Neural cell (in vitro differentiated cells): ENCODE data around the gene PPFIA3. TPM values are rescaled to one million over a fixed set of nuclear protein-coding genes. Genes with fewer than 3 reads are reported as not detected.
"Not testable (repeated sequence)": the region's sequence is repeated elsewhere in the genome, so short reads cannot be mapped to it uniquely, and the experiment has no call there.

Experiments used
- H2AFZ ChIP-seq: fragments of 200-600, 300-800 bp; sonication (generic), shearing (Covaris generic); 2 replicates; pipeline ENCODE4 v1.6.0; 2014; ENCODE audit warnings: low read depth, mild to moderate bottlenecking, antibody characterized with exemption, low read length, moderate library complexity
- H3F3A ChIP-seq: fragments of 200-600 bp; shearing (Covaris generic); 2 replicates; pipeline ENCODE4 v1.6.1; 2016; ENCODE audit warnings: mild to moderate bottlenecking, moderate library complexity, mixed read lengths, antibody characterized with exemption, low read length; ENCODE audit not compliant: insufficient read depth, poor library complexity, severe bottlenecking
- H3K27ac ChIP-seq: fragments of 200-600, 300-800 bp; sonication (generic), shearing (Covaris generic); 2 replicates; pipeline ENCODE4 v1.5.1; 2014; ENCODE audit warnings: mild to moderate bottlenecking, low read length, moderate library complexity
- H3K27me3 ChIP-seq: fragments of 300-800, 200-600 bp; sonication (generic), shearing (Covaris generic); 2 replicates; pipeline ENCODE4 v1.6.0; 2014; ENCODE audit warnings: mild to moderate bottlenecking, low read depth, low read length, moderate library complexity; ENCODE audit not compliant: insufficient read depth
- H3K36me3 ChIP-seq: fragments of 300-800, 200-600 bp; sonication (generic), shearing (Covaris generic); 2 replicates; pipeline ENCODE4 v1.5.1; 2014; ENCODE audit warnings: mild to moderate bottlenecking, antibody characterized with exemption, low read length, moderate library complexity; ENCODE audit not compliant: insufficient read depth
- H3K4me2 ChIP-seq: fragments of 300-800, 200-600 bp; sonication (generic), shearing (Covaris generic); 2 replicates; pipeline ENCODE4 v1.6.0; 2014; ENCODE audit warnings: mild to moderate bottlenecking, low read length
- H3K4me3 ChIP-seq: fragments of 300-800, 200-600 bp; sonication (generic), shearing (Covaris generic); 2 replicates; pipeline ENCODE4 v1.5.1; 2014; ENCODE audit warnings: mild to moderate bottlenecking, low read length, moderate library complexity
- H3K79me2 ChIP-seq: fragments of 200-600 bp; shearing (Covaris generic); replicated peaks from 2 replicates; pipeline ENCODE4 v1.6.0; 2014; ENCODE audit warnings: mild to moderate bottlenecking, low read length, moderate library complexity; ENCODE audit not compliant: insufficient read depth
- H3K9ac ChIP-seq: fragments of 300-800, 200-600 bp; sonication (generic), shearing (Covaris generic); 2 replicates; pipeline ENCODE4 v1.6.1; 2016; ENCODE audit warnings: mild to moderate bottlenecking, low read length, mixed read lengths
- H3K9me2 ChIP-seq: fragments of 200-600 bp; shearing (Covaris generic); 2 replicates; pipeline ENCODE4 v1.6.1; 2016; ENCODE audit warnings: mild to moderate bottlenecking, low read length, mixed read lengths; ENCODE audit not compliant: insufficient read depth
- H3K9me3 ChIP-seq: fragments of 200-600, 300-800 bp; sonication (generic), shearing (Covaris generic); 2 replicates; pipeline ENCODE4 v1.6.1; 2016; ENCODE audit warnings: mild to moderate bottlenecking, mixed run types, low read length, moderate library complexity, mixed read lengths
- H4K20me1 ChIP-seq: fragments of 200-600 bp; shearing (Covaris generic); 2 replicates; pipeline ENCODE4 v1.6.1; 2016; ENCODE audit warnings: mild to moderate bottlenecking, mixed run types; ENCODE audit not compliant: insufficient read depth
- EP300 ChIP-seq: fragments of 450-650 bp; conservative IDR thresholded peaks from 2 replicates; pipeline ENCODE4 v1.6.1; 2014; ENCODE audit warnings: antibody characterized with exemption, mild to moderate bottlenecking, moderate library complexity; ENCODE audit not compliant: poor library complexity, severe bottlenecking
- EZH2 ChIP-seq: fragments of 200-600, 300-800 bp; shearing (Covaris generic), sonication (generic); IDR thresholded peaks from 2 replicates; pipeline ENCODE4 v1.6.1; 2014; ENCODE audit warnings: antibody characterized with exemption, low read length, borderline replicate concordance, mild to moderate bottlenecking; ENCODE audit not compliant: insufficient read depth, poor library complexity, severe bottlenecking
- MXI1 ChIP-seq: fragments of 450-650 bp; conservative IDR thresholded peaks from 2 replicates; pipeline ENCODE4 v1.6.1; 2014; ENCODE audit warnings: antibody characterized with exemption, mild to moderate bottlenecking; ENCODE audit not compliant: poor library complexity, severe bottlenecking
- POLR2AphosphoS5 ChIP-seq: IDR thresholded peaks from 2 replicates; pipeline ENCODE4 v1.6.1; 2012
- RAD21 ChIP-seq: fragments of 450-650 bp; conservative IDR thresholded peaks from 2 replicates; pipeline ENCODE4 v1.6.1; 2014; ENCODE audit warnings: antibody characterized with exemption, mild to moderate bottlenecking, moderate library complexity
- REST ChIP-seq: IDR thresholded peaks from 2 replicates; pipeline ENCODE4 v1.6.1; 2012; ENCODE audit warnings: borderline replicate concordance
- SMC3 ChIP-seq: fragments of 450-650 bp; conservative IDR thresholded peaks from 2 replicates; pipeline ENCODE4 v1.6.1; 2014; ENCODE audit warnings: antibody characterized with exemption, mild to moderate bottlenecking, moderate library complexity; ENCODE audit not compliant: poor library complexity
- TAF1 ChIP-seq: IDR thresholded peaks from 2 replicates; pipeline ENCODE4 v1.6.1; 2012; ENCODE audit warnings: low read depth
- polyA plus RNA-seq: library from polyadenylated mRNA; depleted of rRNA; stranded (reverse); fragments of >200 nt; gene quantifications from 2 replicates; pipeline ENCODE4 v1.2.3, GENCODE V29; 2014
- TF ChIP-seq, protein P1 (sequence below): fragments of 450-650 bp; IDR thresholded peaks from 2 replicates; pipeline ENCODE4 v1.5.1; 2014; ENCODE audit warnings: antibody characterized with exemption, mild to moderate bottlenecking, moderate library complexity; ENCODE audit not compliant: poor library complexity, severe bottlenecking

The PPFIA3 gene
- polyA plus RNA-seq, 1 donor from 2014 or later: 80.7 TPM

GRCh38 chr19:49123285-49123684, 3.9 kb downstream of the PPFIA3 start:
- not testable (repeated sequence) for H3K36me3 ChIP-seq, H3K9me3 ChIP-seq, H3K27ac ChIP-seq, H3F3A ChIP-seq, H3K4me2 ChIP-seq, H3K9ac ChIP-seq, H4K20me1 ChIP-seq, H3K9me2 ChIP-seq, H3K79me2 ChIP-seq, H3K4me3 ChIP-seq, H2AFZ ChIP-seq
- peaks cover 15% of the 10 kb centered on the region for H3K27me3 ChIP-seq

DNA sequence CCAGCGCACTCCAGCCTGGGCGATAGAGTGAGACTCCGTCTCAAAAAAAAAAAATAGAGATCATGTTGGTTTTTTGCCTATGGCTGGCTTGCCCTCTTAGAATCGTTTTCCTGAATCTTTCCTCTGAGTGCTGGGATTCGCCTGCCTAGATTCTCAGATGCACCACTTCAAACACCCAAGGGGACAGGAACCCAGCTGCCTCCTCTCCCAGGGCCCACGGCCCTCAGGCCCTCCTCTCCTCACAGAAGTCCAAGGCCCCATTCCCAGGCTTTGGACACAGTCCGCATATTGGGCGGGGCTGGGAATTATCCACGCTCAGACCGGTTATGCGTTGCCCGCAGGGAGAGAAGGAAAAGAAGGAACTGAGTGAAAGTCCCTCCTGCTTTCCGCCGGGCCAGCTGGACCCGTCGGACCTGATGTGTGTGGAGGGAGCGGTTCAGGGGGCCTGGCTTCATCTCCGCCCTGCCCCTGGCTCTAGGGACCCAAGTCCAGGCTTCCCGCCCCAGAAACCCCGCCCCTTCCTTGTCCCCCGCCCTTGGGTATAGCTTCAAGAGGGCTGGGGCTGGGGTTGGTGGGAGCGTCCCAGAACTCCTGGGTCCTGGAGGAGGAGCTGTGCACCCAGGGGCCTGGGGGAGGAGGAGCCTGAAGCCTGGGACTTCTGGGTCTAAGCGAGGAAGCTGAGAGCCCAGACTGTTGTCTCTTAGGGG, 5.8 kb downstream of the PPFIA3 start:
- H3K79me2 ChIP-seq: no peaks in the 10 kb centered on the region

More for the DNA sequence above, 5.8 kb downstream of the PPFIA3 start:
- H3K27me3 ChIP-seq: peaks cover 8% of the 10 kb centered on the region
- no peaks in the 10 kb centered on the region for H3F3A ChIP-seq
- no peaks in the 10 kb centered on the region for H3K36me3 ChIP-seq
- no peaks in the 10 kb centered on the region for H3K9me3 ChIP-seq
- no peak overlapping the region for H3K9ac ChIP-seq
- H4K20me1 ChIP-seq: no peaks in the 10 kb centered on the region
- H3K4me3 ChIP-seq: no peak overlapping the region
- H2AFZ ChIP-seq: no peak overlapping the region
- no peaks in the 10 kb centered on the region for H3K9me2 ChIP-seq
- H3K4me2 ChIP-seq: no peak overlapping the region
- no peak for TF ChIP-seq POLR2AphosphoS5
- TF ChIP-seq MXI1: no peak
- no peak for TF ChIP-seq EZH2
- no peak for TF ChIP-seq REST
- TF ChIP-seq, protein P1, sequence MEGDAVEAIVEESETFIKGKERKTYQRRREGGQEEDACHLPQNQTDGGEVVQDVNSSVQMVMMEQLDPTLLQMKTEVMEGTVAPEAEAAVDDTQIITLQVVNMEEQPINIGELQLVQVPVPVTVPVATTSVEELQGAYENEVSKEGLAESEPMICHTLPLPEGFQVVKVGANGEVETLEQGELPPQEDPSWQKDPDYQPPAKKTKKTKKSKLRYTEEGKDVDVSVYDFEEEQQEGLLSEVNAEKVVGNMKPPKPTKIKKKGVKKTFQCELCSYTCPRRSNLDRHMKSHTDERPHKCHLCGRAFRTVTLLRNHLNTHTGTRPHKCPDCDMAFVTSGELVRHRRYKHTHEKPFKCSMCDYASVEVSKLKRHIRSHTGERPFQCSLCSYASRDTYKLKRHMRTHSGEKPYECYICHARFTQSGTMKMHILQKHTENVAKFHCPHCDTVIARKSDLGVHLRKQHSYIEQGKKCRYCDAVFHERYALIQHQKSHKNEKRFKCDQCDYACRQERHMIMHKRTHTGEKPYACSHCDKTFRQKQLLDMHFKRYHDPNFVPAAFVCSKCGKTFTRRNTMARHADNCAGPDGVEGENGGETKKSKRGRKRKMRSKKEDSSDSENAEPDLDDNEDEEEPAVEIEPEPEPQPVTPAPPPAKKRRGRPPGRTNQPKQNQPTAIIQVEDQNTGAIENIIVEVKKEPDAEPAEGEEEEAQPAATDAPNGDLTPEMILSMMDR: no peak
- no peak for TF ChIP-seq RAD21
- TF ChIP-seq EP300: no peak
- no peak for TF ChIP-seq TAF1
- TF ChIP-seq SMC3: no peak
- no peak overlapping the region for H3K27ac ChIP-seq
